Omental fat pad (tissue), 4 donors: Measurements from ENCODE around the gene TOX4. TPM values are rescaled to one million over a fixed set of nuclear protein-coding genes. Genes with fewer than 3 reads are reported as not detected.

Experiments used
- ATAC-seq: fragments of 150-250 bp; one replicate; pipeline ENCODE4 v1.9.1; 2016; ENCODE audit warnings: mild to moderate bottlenecking, moderate library complexity; ENCODE audit not compliant: low FRiP score
- DNase-seq: peaks from one replicate; pipeline ENCODE4 v3.0.0-alpha.2; 2019; ENCODE audit warnings: low spot score
- CTCF ChIP-seq, 3 donors: fragments of 450-650 bp; IDR thresholded peaks; one replicate each; pipeline ENCODE4 v1.5.1; 2016 to 2017; ENCODE audit warnings: antibody characterized with exemption in 3 of 3, mild to moderate bottlenecking in 3 of 3, moderate library complexity in 2 of 3
- total RNA-seq, 4 donors: library from RNA; depleted of rRNA; stranded (reverse); fragments of >200 nt; gene quantifications; one replicate each; pipeline ENCODE4 v1.1.0, GENCODE V29; 2016

The TOX4 gene
- total RNA-seq, 4 donors from 2014 or later, result 37.8 to 79.6 (median 56.8) TPM

DNA sequence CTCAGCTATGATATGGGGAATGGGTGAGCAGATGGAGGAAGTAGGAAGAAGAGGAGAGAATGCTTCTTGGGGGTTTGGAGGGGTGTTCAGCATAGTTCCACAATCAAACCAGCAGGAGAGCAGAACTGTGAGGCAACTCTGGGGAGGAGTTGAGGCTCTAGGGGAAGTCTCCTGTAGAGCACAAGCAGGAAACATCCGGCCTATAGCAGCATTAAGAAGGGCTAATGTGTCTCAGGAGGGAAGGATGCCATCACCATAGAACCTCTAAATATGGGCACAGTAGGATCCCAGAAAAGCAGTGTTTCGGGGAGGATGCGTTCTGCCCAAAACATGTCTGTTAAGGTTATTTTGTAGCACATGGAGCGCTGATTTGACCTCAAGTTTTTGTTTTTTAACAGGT, 57.6 kb downstream of the TOX4 start:
- TF ChIP-seq CTCF (IDR thresholded peaks at IDR 0.05), result no peak
- ATAC-seq, result no peak

DNA sequence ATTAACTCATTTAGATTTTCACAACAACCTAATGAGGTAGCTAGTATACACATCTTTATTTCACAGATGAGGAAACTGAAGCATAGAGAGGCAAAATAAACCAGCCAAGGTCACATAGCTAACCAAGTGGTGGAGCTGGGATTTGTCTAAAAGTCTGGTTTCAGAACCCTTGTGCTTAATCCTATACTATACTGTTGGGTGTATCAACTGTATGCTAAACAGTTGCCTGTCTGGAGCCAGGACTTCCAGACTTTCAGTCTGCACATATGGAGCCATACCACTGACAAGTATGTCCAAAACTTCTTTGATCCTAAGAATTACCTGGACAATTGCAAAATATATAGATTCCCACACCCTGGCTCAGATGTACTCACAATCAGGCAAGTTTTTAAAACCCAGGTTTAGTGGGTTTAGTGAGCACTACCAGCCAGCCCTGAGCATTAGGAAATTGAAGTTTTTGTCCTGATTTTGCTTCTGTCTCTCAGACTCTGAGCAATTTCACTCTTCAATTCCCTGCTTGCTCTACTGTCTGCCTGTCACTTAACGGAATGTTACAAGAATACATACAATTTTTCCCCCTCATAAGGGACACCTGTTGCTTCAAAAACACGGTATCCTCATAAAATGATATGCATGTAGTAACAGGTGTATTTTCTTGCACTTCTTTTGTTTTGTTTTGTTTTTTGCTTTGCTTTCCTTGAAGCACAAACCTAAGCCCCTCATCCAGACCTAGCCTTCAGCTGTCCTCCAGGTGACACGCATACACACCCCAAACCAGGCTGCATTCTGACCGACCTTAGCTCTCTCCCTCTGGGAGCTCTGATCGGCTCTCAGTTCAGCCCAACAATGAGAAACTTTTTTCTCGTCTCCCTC, 58.8 kb downstream of the TOX4 start:
- ATAC-seq (peak; percentile 53), DNase-seq (no peak)
- no peak for TF ChIP-seq CTCF (IDR thresholded peaks at IDR 0.05)

More for the DNA sequence above, 57.6 kb downstream of the TOX4 start:
- no peak for DNase-seq

DNA sequence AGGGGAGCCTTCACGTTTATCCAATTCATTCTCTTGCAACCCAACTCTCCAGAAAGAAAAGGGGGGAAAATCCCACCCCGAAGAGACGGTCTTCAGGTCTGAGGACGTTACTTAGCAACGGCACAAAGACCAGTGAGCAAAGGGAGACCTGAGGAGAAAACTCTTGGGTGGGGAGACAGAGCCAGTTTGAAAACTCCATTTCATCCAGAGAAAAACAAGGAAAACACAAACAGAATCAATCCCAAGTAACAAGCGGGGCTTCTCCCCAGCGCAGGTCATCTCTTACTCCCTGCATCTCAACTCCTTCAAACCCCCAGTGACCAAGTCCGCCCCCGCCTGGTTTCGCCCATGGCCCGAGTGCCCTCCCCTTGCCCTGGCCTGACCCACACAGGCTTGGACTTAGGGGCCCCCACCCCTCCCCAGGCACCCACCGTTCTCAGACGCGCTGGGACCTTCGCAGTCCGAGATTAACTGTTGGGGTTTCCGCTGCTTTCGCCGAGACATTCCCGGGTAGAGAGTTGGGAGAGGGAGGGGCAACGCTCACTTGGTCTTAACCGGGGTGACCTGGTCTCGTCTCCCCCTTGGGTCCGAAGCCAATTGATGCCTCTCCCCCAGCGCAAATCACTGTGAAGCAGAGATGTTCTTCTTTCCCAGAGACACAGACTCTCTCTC, 59.6 kb downstream of the TOX4 start:
- TF ChIP-seq CTCF (IDR thresholded peaks at IDR 0.05), result no peak
- no peak for DNase-seq
- peak; percentile 81 for ATAC-seq

- no peak for TF ChIP-seq CTCF (IDR thresholded peaks at IDR 0.05)
- ATAC-seq (no peak), DNase-seq (no peak)
These were observed 60.1 kb downstream of the TOX4 start for GRCh38 chr14:21537090-21537424.

GRCh38 chr14:21539189-21539940, 62.4 kb downstream of the TOX4 start:
- no peak for DNase-seq

More at GRCh38 chr14:21539189-21539940, 62.4 kb downstream of the TOX4 start:
- ATAC-seq, result no peak
- no peak for TF ChIP-seq CTCF (IDR thresholded peaks at IDR 0.05)
